Glutamatergic neuron (in vitro differentiated cells): ENCODE results near the gene PABPN1L. TPM values are rescaled to one million over a fixed set of nuclear protein-coding genes. Genes with fewer than 3 reads are reported as not detected.

Experiments used
- DNase-seq: peaks from one replicate; pipeline ENCODE4 v3.0.0; 2022
- H3K27ac Mint-ChIP-seq: one replicate; pipeline ENCODE4 v1.8.0; 2020; ENCODE audit warnings: mild to moderate bottlenecking, mixed read lengths, inconsistent platforms; ENCODE audit not compliant: unreplicated experiment
- H3K27me3 Mint-ChIP-seq: one replicate; pipeline ENCODE4 v1.8.0; 2020; ENCODE audit warnings: mild to moderate bottlenecking, moderate library complexity, mixed read lengths, inconsistent platforms; ENCODE audit not compliant: unreplicated experiment
- H3K36me3 Mint-ChIP-seq: one replicate; pipeline ENCODE4 v1.8.0; 2020; ENCODE audit warnings: mild to moderate bottlenecking, mixed read lengths, inconsistent platforms; ENCODE audit not compliant: unreplicated experiment
- H3K4me1 Mint-ChIP-seq: one replicate; pipeline ENCODE4 v1.8.0; 2020; ENCODE audit warnings: mild to moderate bottlenecking, low read depth, mixed read lengths, inconsistent platforms; ENCODE audit not compliant: unreplicated experiment
- H3K4me3 Mint-ChIP-seq: one replicate; pipeline ENCODE4 v1.8.0; 2020; ENCODE audit warnings: mild to moderate bottlenecking, mixed read lengths, inconsistent platforms; ENCODE audit not compliant: unreplicated experiment
- H3K9me3 Mint-ChIP-seq: one replicate; pipeline ENCODE4 v1.8.0; 2020; ENCODE audit warnings: mild to moderate bottlenecking, moderate library complexity, mixed read lengths, inconsistent platforms; ENCODE audit not compliant: unreplicated experiment
- CTCF ChIP-seq: fragments of 200-600 bp; sonication (generic); IDR thresholded peaks from one replicate; pipeline ENCODE4 v1.5.0; 2021; ENCODE audit not compliant: partially characterized antibody, unreplicated experiment
- total RNA-seq: library from RNA; stranded (reverse); fragmentation: NEBNext Ultra II Directional; extraction: Animal tissue kit (Norgen Biotek cat#: 25700); gene quantifications from one replicate; pipeline ENCODE4 v1.2.1, GENCODE V29; 2021; ENCODE audit not compliant: unreplicated experiment

The PABPN1L gene
- total RNA-seq, 1 donor from 2014 or later = 3.9 TPM

GRCh38 chr16:88906535-88907105, 40.2 kb upstream of the PABPN1L start:
- Mint-ChIP-seq H3K27ac (no peak overlapping the region), H3K27me3 (peaks cover 10% of the 10 kb centered on the region), H3K4me3 (no peak overlapping the region), H3K4me1 (peaks cover 14% of the 10 kb centered on the region), H3K9me3 (peaks cover 5% of the 10 kb centered on the region), H3K36me3 (no peaks in the 10 kb centered on the region)
- DNase-seq = no peak
- no peak for TF ChIP-seq CTCF

- no peak for DNase-seq
- no peak overlapping the region for H3K4me3 Mint-ChIP-seq
- TF ChIP-seq CTCF = no peak
- peaks cover 10% of the 10 kb centered on the region for H3K27me3 Mint-ChIP-seq
- H3K4me1 Mint-ChIP-seq = peaks cover 9% of the 10 kb centered on the region
- no peak overlapping the region for H3K27ac Mint-ChIP-seq
- H3K9me3 Mint-ChIP-seq = peaks cover 5% of the 10 kb centered on the region
- H3K36me3 Mint-ChIP-seq = no peaks in the 10 kb centered on the region
These were observed 39.6 kb upstream of the PABPN1L start for GRCh38 chr16:88906020-88906419.

DNA sequence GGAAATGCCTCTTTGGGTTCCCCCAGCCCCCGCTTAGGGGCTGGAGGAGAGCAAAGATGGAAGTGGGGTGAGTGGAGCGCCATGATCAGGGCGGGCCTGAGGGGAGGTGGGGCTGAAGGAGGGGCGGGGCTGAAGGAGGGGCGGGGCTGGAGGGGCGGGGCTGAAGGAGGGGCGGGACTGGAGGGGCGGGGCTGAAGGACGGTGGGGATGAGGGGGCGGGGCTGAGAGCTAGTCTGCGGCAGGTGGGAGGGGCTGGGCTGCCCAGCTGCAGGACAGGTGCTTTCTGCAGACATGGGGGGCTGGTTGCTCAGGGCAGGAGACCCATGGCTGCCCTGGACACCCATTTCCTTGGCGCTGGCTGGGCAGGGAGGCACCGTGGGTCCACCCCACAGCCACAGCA, 39.1 kb upstream of the PABPN1L start:
- DNase-seq = no peak
- Mint-ChIP-seq H3K27ac (no peak overlapping the region), H3K4me1 (peaks cover 8% of the 10 kb centered on the region), H3K27me3 (peaks cover 10% of the 10 kb centered on the region), H3K4me3 (no peak overlapping the region), H3K36me3 (no peaks in the 10 kb centered on the region), H3K9me3 (peaks cover 5% of the 10 kb centered on the region)
- TF ChIP-seq CTCF = no peak

DNA sequence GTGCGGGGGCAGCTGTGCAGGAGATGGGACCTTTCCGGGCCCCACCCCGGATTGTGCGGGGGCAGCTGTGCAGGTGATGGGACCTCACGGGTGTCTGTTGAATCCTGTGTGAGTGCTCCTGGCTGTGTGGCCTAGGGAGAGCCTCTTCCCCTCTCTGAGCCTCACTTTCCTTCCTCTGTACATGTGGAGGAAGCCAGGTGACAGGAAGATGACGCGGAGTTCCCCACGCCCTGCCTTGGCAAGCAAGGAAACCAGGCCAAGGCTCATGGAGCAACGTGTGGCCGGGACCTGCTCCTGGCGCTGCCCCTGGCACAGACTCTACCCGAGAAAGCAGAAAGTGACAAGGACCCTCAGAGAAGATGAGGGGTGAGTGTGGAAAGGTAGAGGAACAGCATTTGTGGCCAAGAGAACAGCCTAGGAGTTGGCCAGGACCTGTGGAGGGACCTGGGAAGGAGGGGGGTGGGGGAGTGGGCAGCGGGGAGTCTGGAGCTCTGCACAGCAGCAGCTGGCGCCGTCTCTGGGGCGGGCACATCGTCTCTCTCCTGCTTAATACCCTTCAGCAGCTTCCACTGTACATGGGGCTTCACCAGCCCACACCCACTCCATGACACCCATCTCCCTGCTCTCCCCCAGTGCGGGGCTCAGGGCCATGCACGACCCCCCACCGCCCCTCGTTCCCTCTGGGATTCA, 38.4 kb upstream of the PABPN1L start:
- Mint-ChIP-seq H3K36me3 (no peaks in the 10 kb centered on the region), H3K4me3 (no peak overlapping the region), H3K27me3 (peaks cover 7% of the 10 kb centered on the region), H3K27ac (no peak overlapping the region), H3K9me3 (peaks cover 2% of the 10 kb centered on the region), H3K4me1 (peaks cover 8% of the 10 kb centered on the region)
- DNase-seq = no peak
- TF ChIP-seq CTCF = no peak

DNA sequence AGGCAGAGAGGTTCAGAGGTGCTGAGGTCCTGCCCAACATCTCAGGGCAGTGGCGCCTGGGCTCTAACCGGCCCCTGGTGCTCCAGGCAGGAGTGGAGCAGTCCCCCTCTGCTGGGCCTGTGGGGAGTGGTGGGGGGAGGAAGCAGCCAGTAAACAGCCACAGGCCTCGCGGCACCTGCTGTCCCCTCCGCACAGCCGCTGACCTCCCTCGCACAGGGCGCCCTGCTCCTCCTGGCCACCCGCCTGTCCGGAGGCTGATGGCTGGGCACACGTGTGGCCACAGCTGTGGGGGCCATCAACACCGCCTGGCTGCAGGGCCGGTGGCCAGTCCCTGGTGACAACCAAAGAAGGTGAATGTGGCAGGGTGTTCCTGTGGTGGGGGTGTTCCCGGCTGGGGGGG, 36.8 kb upstream of the PABPN1L start:
- Mint-ChIP-seq H3K4me1 (peaks cover 8% of the 10 kb centered on the region), H3K27ac (no peak overlapping the region)
- no peak for TF ChIP-seq CTCF

More for the DNA sequence above, 36.8 kb upstream of the PABPN1L start:
- peaks cover 5% of the 10 kb centered on the region for H3K27me3 Mint-ChIP-seq
- H3K4me3 Mint-ChIP-seq = no peak overlapping the region
- DNase-seq = no peak
- H3K36me3 Mint-ChIP-seq = no peaks in the 10 kb centered on the region
- peaks cover 2% of the 10 kb centered on the region for H3K9me3 Mint-ChIP-seq
